Mesenchymal stem cell (in vitro differentiated cells and primary cell): ENCODE measurements around the gene FRMPD1.
A peak's percentile ranks its signal among the peaks of the same experiment; 100 is the strongest.

ENCODE experiments used
- DNase-seq: peaks from one replicate; pipeline ENCODE4 v3.0.0-alpha.2; 2013
- H2AFZ ChIP-seq: one replicate; pipeline ENCODE4 v1.6.1; 2013; ENCODE audit warnings: low read depth, mild to moderate bottlenecking, control low read depth, inconsistent platforms, low read length, moderate library complexity
- H2AK5ac ChIP-seq: 2 replicates; pipeline ENCODE4 v1.6.1; 2013; ENCODE audit warnings: low read length, moderate library complexity, mild to moderate bottlenecking, inconsistent platforms; ENCODE audit not compliant: severe bottlenecking
- H2BK120ac ChIP-seq: one replicate; pipeline ENCODE4 v1.6.1; 2013; ENCODE audit warnings: low read depth, mild to moderate bottlenecking, inconsistent platforms, low read length, moderate library complexity
- H2BK12ac ChIP-seq, 2 experiments: one replicate each; pipeline ENCODE4 v1.6.1; 2013; ENCODE audit warnings: inconsistent platforms in 2 of 2, low read length in 2 of 2, mild to moderate bottlenecking in 2 of 2, moderate library complexity in 2 of 2, control low read depth in 1 of 2
- H2BK15ac ChIP-seq: one replicate; pipeline ENCODE4 v1.6.1; 2013; ENCODE audit warnings: mild to moderate bottlenecking, low read depth, inconsistent platforms; ENCODE audit not compliant: poor library complexity, severe bottlenecking
- H2BK5ac ChIP-seq: 2 replicates; pipeline ENCODE4 v1.6.1; 2013; ENCODE audit warnings: low read depth, mild to moderate bottlenecking, low read length, control low read depth, inconsistent platforms; ENCODE audit not compliant: poor library complexity, severe bottlenecking
- H3K14ac ChIP-seq, 2 experiments: one replicate each; pipeline ENCODE4 v1.6.1; 2013; ENCODE audit warnings: inconsistent platforms in 2 of 2, low read length in 2 of 2, control low read depth in 1 of 2, mild to moderate bottlenecking in 1 of 2, moderate library complexity in 1 of 2
- H3K18ac ChIP-seq, 2 experiments: one replicate each; pipeline ENCODE4 v1.6.1; 2013; ENCODE audit warnings: inconsistent platforms in 2 of 2, low read length in 2 of 2, control low read depth in 1 of 2, low read depth in 1 of 2, mild to moderate bottlenecking in 1 of 2
- H3K23ac ChIP-seq, 2 experiments: one replicate each; pipeline ENCODE4 v1.6.1; 2013; ENCODE audit warnings: inconsistent platforms in 2 of 2, low read length in 2 of 2, mild to moderate bottlenecking in 2 of 2, moderate library complexity in 2 of 2, control low read depth in 1 of 2
- H3K27ac ChIP-seq: 2 replicates; pipeline ENCODE4 v1.5.1; 2013; ENCODE audit warnings: mild to moderate bottlenecking, moderate library complexity, low read length, control low read depth, inconsistent platforms; ENCODE audit not compliant: poor library complexity, severe bottlenecking
- H3K27me3 ChIP-seq, 2 experiments: 2 replicates each; pipeline versions ENCODE4 v1.6.1 to v1.7.0; 2013; ENCODE audit warnings: low read length in 2 of 2, mild to moderate bottlenecking in 2 of 2, moderate library complexity in 2 of 2, control low read depth in 1 of 2, inconsistent platforms in 1 of 2; ENCODE audit not compliant: control insufficient read depth in 1 of 2, insufficient read depth in 1 of 2
- H3K36me3 ChIP-seq, 2 experiments: 2 replicates each; pipeline versions ENCODE4 v1.6.1 to v1.7.0; 2013; ENCODE audit warnings: low read length in 2 of 2, control low read depth in 1 of 2, inconsistent platforms in 1 of 2, low read depth in 1 of 2, mild to moderate bottlenecking in 1 of 2; ENCODE audit not compliant: insufficient read depth in 2 of 2, control insufficient read depth in 1 of 2
- H3K4ac ChIP-seq, 2 experiments: one replicate each; pipeline ENCODE4 v1.6.1; 2013; ENCODE audit warnings: inconsistent platforms in 2 of 2, low read length in 2 of 2, mild to moderate bottlenecking in 2 of 2, moderate library complexity in 2 of 2, control low read depth in 1 of 2, low read depth in 1 of 2
- H3K4me1 ChIP-seq: 2 replicates; pipeline ENCODE4 v1.6.1; 2013; ENCODE audit warnings: low read depth, low read length, control low read depth; ENCODE audit not compliant: control insufficient read depth, insufficient read depth
- H3K4me2 ChIP-seq: 2 replicates; pipeline ENCODE4 v1.6.1; 2013; ENCODE audit warnings: low read length, mild to moderate bottlenecking, inconsistent platforms; ENCODE audit not compliant: poor library complexity, severe bottlenecking
- H3K4me3 ChIP-seq, 2 experiments: 2 replicates each; pipeline versions ENCODE4 v1.5.1 to v1.7.0; 2013; ENCODE audit warnings: low read length in 2 of 2, mild to moderate bottlenecking in 2 of 2, control low read depth in 1 of 2, low read depth in 1 of 2; ENCODE audit not compliant: insufficient read depth in 1 of 2
- H3K79me1 ChIP-seq: replicated peaks from 2 replicates; pipeline ENCODE4 v1.6.1; 2013; ENCODE audit warnings: mild to moderate bottlenecking, control low read depth, low read length, inconsistent platforms; ENCODE audit not compliant: poor library complexity, severe bottlenecking
- H3K9ac ChIP-seq: 2 replicates; pipeline ENCODE4 v1.7.0; 2013; ENCODE audit warnings: mild to moderate bottlenecking, low read length, moderate library complexity
- H3K9me3 ChIP-seq: 2 replicates; pipeline ENCODE4 v1.7.0; 2013; ENCODE audit warnings: mild to moderate bottlenecking, low read length; ENCODE audit not compliant: control insufficient read depth
- H4K8ac ChIP-seq: one replicate; pipeline ENCODE4 v1.6.1; 2013; ENCODE audit warnings: inconsistent platforms, mild to moderate bottlenecking, low read length, moderate library complexity
- H4K91ac ChIP-seq: one replicate; pipeline ENCODE4 v1.6.1; 2013; ENCODE audit warnings: mild to moderate bottlenecking, low read length, inconsistent platforms
- WGBS: methylation state at CpG from one replicate; pipeline ENCODE4 v1.1.7; 2013; ENCODE audit warnings: mixed read lengths; 5-methylcytosine and 5-hydroxymethylcytosine counted together

FRMPD1 gene

DNA sequence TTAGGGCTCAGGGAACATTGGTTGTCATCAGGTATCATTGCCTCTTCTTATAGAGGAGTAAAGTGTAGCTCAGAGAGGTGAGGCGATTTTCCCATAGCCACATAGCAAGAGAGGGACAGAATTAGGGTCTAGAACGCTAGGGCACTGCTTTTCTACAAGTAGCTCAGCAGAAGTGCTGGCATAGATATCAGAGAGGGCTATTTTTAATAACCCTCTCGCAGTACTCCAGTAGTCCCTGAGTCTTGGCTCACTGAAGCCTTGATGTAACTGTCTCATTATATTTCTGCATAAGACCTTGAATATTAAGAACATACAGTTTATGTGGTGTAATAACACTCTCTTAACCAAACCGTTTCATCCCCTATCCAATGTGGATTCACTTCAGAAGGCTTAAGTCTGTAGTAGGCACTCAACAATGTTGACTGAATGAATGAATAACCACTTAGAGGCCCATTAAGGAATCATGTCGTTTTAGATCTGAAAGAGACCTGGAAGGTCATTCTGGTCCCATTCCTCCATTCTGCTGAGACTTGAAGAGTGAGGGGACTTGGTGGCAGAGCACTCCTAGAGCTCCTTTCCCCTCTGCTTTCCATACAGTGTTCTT, 4.7 kb upstream of the FRMPD1 start:
- no peak overlapping the region for H3K9ac ChIP-seq
- H3K14ac ChIP-seq, result no peak overlapping the region
- no peak overlapping the region for H3K18ac ChIP-seq
- no peak overlapping the region for H3K4me3 ChIP-seq
- H2BK120ac ChIP-seq, result no peak overlapping the region
- H2BK5ac ChIP-seq, result no peak overlapping the region
- no peak overlapping the region for H2BK12ac ChIP-seq
- no peaks in the 10 kb centered on the region for H3K9me3 ChIP-seq
- DNase-seq, result no peak
- no peak overlapping the region for H2AFZ ChIP-seq
- WGBS, result 19% methylated on average over 3 of the region's 5 CpGs
- H3K4ac ChIP-seq, result no peak overlapping the region
- H3K27me3 ChIP-seq, result peaks cover 29 to 68% of the 10 kb centered on the region in 2 experiments
- no peak overlapping the region for H4K91ac ChIP-seq
- H2BK15ac ChIP-seq, result no peak overlapping the region
- peaks cover 7% of the 10 kb centered on the region for H3K4me1 ChIP-seq
- no peaks in the 10 kb centered on the region for H3K79me1 ChIP-seq
- H3K36me3 ChIP-seq, result no peaks in the 10 kb centered on the region
- no peak overlapping the region for H3K27ac ChIP-seq
- no peak overlapping the region for H3K23ac ChIP-seq
- no peak overlapping the region for H2AK5ac ChIP-seq
- H3K4me2 ChIP-seq, result no peak overlapping the region
- no peak overlapping the region for H4K8ac ChIP-seq

DNA sequence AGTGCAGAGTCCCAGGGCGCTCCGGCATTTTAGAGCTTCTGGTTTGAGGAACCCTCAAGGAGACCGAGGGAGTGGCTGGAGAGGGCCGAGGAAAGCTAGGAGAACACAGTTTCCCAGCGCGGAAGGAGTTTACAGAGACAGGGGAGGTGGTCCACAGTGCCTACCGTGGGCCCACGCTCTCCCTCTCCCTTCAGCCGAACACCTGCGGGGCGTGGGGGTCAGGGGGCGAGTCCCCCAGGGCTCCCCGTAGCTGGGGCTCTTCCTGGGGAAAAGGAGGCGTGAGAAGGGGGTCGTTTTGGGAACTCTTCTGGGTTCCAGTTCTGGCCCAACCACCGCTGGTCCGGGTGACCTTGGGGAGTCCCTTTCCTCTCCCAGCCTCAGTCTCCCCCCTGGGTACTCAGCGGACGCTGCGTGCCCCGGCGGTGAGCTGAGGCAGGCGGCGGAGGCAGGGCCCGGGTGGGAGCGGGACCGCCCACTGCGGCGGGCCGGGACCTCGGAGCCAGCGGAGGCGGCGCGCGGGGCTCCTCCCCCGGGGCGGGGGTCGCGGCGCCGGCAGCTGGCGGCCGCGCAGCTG, 368 bp upstream of the FRMPD1 start:
- Histone ChIP-seq H4K91ac (no peak overlapping the region), H3K9ac (no peak overlapping the region), H3K79me1 (no peaks in the 10 kb centered on the region), H2AK5ac (no peak overlapping the region), H4K8ac (no peak overlapping the region), H3K4me2 (peak overlapping the region; percentile 88), H3K27ac (no peak overlapping the region), H2BK5ac (no peak overlapping the region), H3K36me3 (no peaks in the 10 kb centered on the region), H2BK120ac (no peak overlapping the region), H3K4me3 (peak overlapping the region; percentile 49 to 63), H2BK15ac (no peak overlapping the region), H2BK12ac (no peak overlapping the region), H2AFZ (no peak overlapping the region), H3K27me3 (peaks cover 52 to 85% of the 10 kb centered on the region in 2 experiments), H3K14ac (no peak overlapping the region), H3K4me1 (peaks cover 11% of the 10 kb centered on the region), H3K9me3 (no peaks in the 10 kb centered on the region), H3K4ac (no peak overlapping the region), H3K18ac (no peak overlapping the region), H3K23ac (no peak overlapping the region)
- 44% methylated on average over 12 of the region's 45 CpGs for WGBS
- DNase-seq, result no peak

DNA sequence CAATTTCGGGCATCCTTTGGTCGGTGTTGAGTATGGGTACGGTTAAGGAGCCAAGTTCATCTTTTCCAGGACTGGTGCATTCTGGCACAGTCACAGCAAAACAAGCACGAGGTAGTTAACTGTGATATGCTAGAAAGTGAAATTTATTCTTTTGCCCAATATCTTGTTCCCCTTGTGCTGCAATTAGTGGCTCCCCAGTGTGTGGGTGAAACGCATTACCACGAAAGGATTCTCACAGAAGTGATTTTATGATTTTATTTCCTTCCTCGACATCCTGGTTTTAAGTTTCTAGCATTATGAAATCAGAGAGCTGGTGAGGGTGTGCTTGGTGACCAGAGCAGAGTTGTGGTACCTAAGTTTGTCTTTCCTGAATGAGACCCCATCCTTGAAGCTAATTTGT, 1.5 kb downstream of the FRMPD1 start:
- 95% methylated on average over 7 of the region's 7 CpGs for WGBS
- H3K23ac ChIP-seq, result no peak overlapping the region
- H3K36me3 ChIP-seq, result no peaks in the 10 kb centered on the region
- DNase-seq, result no peak
- H2AK5ac ChIP-seq, result no peak overlapping the region
- no peak overlapping the region for H4K91ac ChIP-seq
- H3K27me3 ChIP-seq, result peaks cover 44 to 84% of the 10 kb centered on the region in 2 experiments
- no peak overlapping the region for H2BK12ac ChIP-seq
- no peak overlapping the region for H2BK5ac ChIP-seq
- H3K27ac ChIP-seq, result no peak overlapping the region
- H2AFZ ChIP-seq, result no peak overlapping the region
- H3K9me3 ChIP-seq, result no peaks in the 10 kb centered on the region
- no peak overlapping the region for H2BK120ac ChIP-seq
- H3K9ac ChIP-seq, result no peak overlapping the region
- no peak overlapping the region for H3K4me2 ChIP-seq
- H3K4me1 ChIP-seq, result peaks cover 11% of the 10 kb centered on the region
- H2BK15ac ChIP-seq, result no peak overlapping the region
- no peak overlapping the region for H3K14ac ChIP-seq
- H3K79me1 ChIP-seq, result no peaks in the 10 kb centered on the region
- H3K18ac ChIP-seq, result no peak overlapping the region
- H3K4ac ChIP-seq, result no peak overlapping the region
- peak overlapping the region in 1 of 2 experiments; percentile 90 for H3K4me3 ChIP-seq
- no peak overlapping the region for H4K8ac ChIP-seq

DNA sequence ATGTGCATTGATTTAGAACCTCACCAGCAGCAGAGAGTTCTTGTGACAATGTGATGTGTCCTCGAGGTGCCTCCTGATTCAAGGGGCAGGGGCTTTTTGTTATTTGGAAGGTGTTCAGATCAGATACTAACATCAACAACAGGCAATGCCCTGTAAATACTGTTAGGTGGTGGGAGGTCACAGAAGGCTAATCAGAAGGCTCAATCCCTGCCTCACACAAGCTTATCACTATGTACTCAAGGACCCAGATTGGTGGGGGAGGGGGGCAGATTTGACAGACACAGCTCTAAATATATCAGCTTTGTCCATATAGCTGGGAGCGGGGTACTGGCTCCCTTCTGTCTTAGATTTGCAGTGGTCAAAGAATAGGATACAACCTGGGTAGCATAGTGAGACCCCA, 2.6 kb downstream of the FRMPD1 start:
- Histone ChIP-seq H3K14ac (no peak overlapping the region), H2BK12ac (no peak overlapping the region), H3K4me2 (no peak overlapping the region), H4K91ac (no peak overlapping the region), H3K4me3 (no peak overlapping the region), H2BK5ac (no peak overlapping the region), H3K4ac (no peak overlapping the region), H3K9me3 (no peaks in the 10 kb centered on the region), H3K79me1 (no peaks in the 10 kb centered on the region), H3K18ac (no peak overlapping the region), H2AK5ac (no peak overlapping the region), H3K36me3 (no peaks in the 10 kb centered on the region), H2BK120ac (no peak overlapping the region), H2BK15ac (no peak overlapping the region), H4K8ac (no peak overlapping the region), H2AFZ (no peak overlapping the region), H3K27ac (no peak overlapping the region), H3K23ac (no peak overlapping the region), H3K4me1 (peaks cover 11% of the 10 kb centered on the region), H3K27me3 (peaks cover 37 to 86% of the 10 kb centered on the region in 2 experiments), H3K9ac (no peak overlapping the region)
- DNase-seq, result no peak
- 45% methylated on average over 1 of the region's 2 CpGs for WGBS
